Naive thymus-derived CD8-positive, alpha-beta T cell (primary cell): ENCODE results near the gene LNPEP. TPM values are rescaled to one million over a fixed set of nuclear protein-coding genes. Genes with fewer than 3 reads are reported as not detected.
A peak's percentile ranks its signal among the peaks of the same experiment; 100 is the strongest.

Source experiments
- ATAC-seq, 2 donors: fragments of 150-1000 bp; cut with Tn5 transposase in 1 of 2; sonication (Bioruptor Pico), chemical (Tn5 transposase) in 1 of 2; 1 replicate in 1 of 2; 2 replicates in 1 of 2; pipeline ENCODE4 v1.10.0; 2021; ENCODE audit warnings: mild to moderate bottlenecking in 2 of 2, moderate library complexity in 2 of 2
- POLR2A ChIA-PET: fragments of 350-600 bp; sonication (Branson Sonifier 250); formaldehyde crosslinking; loops from one replicate; lab custom pipeline; 2021; ENCODE audit warnings: antibody characterized with exemption; lab: Charles Lee
- DNase-seq, 10 donors: peaks; one replicate each; pipeline versions ENCODE4 v3.0.0 to v3.0.0-alpha.2; 2020 to 2022
- H3K27ac Mint-ChIP-seq, 10 donors: one replicate each; pipeline ENCODE4 v1.8.0; 2020 to 2022; ENCODE audit warnings: mild to moderate bottlenecking in 10 of 10, mixed read lengths in 10 of 10, moderate library complexity in 4 of 10, inconsistent platforms in 1 of 10
- H3K27me3 Mint-ChIP-seq, 5 donors: one replicate each; pipeline ENCODE4 v1.8.0; 2021 to 2022; ENCODE audit warnings: mixed read lengths in 5 of 5
- H3K36me3 Mint-ChIP-seq, 3 donors: one replicate each; pipeline ENCODE4 v1.8.0; 2020 to 2022; ENCODE audit warnings: mixed read lengths in 3 of 3, mild to moderate bottlenecking in 2 of 3, inconsistent platforms in 1 of 3
- H3K4me1 Mint-ChIP-seq, 4 donors: one replicate each; pipeline ENCODE4 v1.8.0; 2021 to 2022; ENCODE audit warnings: mixed read lengths in 4 of 4
- H3K4me3 Mint-ChIP-seq, 10 donors: one replicate each; pipeline ENCODE4 v1.8.0; 2020 to 2022; ENCODE audit warnings: mild to moderate bottlenecking in 10 of 10, mixed read lengths in 10 of 10, moderate library complexity in 6 of 10, inconsistent platforms in 1 of 10
- H3K9me3 Mint-ChIP-seq, 9 donors: one replicate each; pipeline ENCODE4 v1.8.0; 2020 to 2022; ENCODE audit warnings: mixed read lengths in 9 of 9, mild to moderate bottlenecking in 3 of 9, inconsistent platforms in 1 of 9, moderate library complexity in 1 of 9
- polyA plus RNA-seq, 3 donors: library from polyadenylated mRNA; unstranded; fragments of 300-500 nt; fragmentation: Illumina TruSeq; gene quantifications; one replicate each; pipeline ENCODE4 v1.2.3, GENCODE V29; 2021
- total RNA-seq, 8 experiments: library from RNA in 2 of 8; stranded (reverse) in 2 of 8; gene quantifications; one replicate each; pipeline ENCODE4 v1.2.3 and lab custom pipeline; 2021 to 2026

The LNPEP gene
- total and polyA plus RNA-seq, 5 experiments from 2014 or later, result 50.9 to 107 (median 61.7) TPM

GRCh38 chr5:96942911-96943310 lies 7.0 kb downstream of the LNPEP start:
- peak overlapping the region in 6 of 10 donors; percentile 22 to 88 (median 66) for H3K27ac Mint-ChIP-seq
- POLR2A ChIA-PET, result no interaction called here
- peaks cover 0 to 35% (median 3%) of the 10 kb centered on the region in 3 donors for H3K36me3 Mint-ChIP-seq
- peaks cover 42 to 94% (median 81%) of the 10 kb centered on the region in 4 donors for H3K4me1 Mint-ChIP-seq
- no peaks in the 10 kb centered on the region for H3K9me3 Mint-ChIP-seq
- DNase-seq, result no peak
- no peaks in the 10 kb centered on the region for H3K27me3 Mint-ChIP-seq
- no peak for ATAC-seq
- peak overlapping the region in 2 of 10 donors; percentile 8 to 18 for H3K4me3 Mint-ChIP-seq

- Mint-ChIP-seq H3K4me1 (peaks cover 35 to 92% (median 80%) of the 10 kb centered on the region in 4 donors), H3K36me3 (peaks cover 0 to 32% (median 3%) of the 10 kb centered on the region in 3 donors), H3K4me3 (peak overlapping the region in 6 of 10 donors; percentile 1 to 60 (median 40)), H3K9me3 (no peaks in the 10 kb centered on the region), H3K27ac (peak overlapping the region in 8 of 10 donors; percentile 42 to 83 (median 73)), H3K27me3 (no peaks in the 10 kb centered on the region)
- POLR2A ChIA-PET, result no interaction called here
- DNase-seq, result no peak
- ATAC-seq, result no peak
Measured at GRCh38 chr5:96943799-96944198, 7.9 kb downstream of the LNPEP start.

- peak overlapping the region in 7 of 10 donors; percentile 26 to 80 (median 66) for H3K27ac Mint-ChIP-seq
- H3K9me3 Mint-ChIP-seq, result no peaks in the 10 kb centered on the region
- POLR2A ChIA-PET, result interaction anchor here (1.3 to 1.4 kb wide), 2 partner anchors 9 to 16 kb away, joined by 5 read pairs; partner anchors contain the start of gene LNPEP
- ATAC-seq (no peak), DNase-seq (no peak)
- peaks cover 43 to 93% (median 85%) of the 10 kb centered on the region in 4 donors for H3K4me1 Mint-ChIP-seq
- H3K4me3 Mint-ChIP-seq, result peak overlapping the region in 7 of 10 donors; percentile 43 to 68 (median 51)
- peaks cover 0 to 33% (median 3%) of the 10 kb centered on the region in 3 donors for H3K36me3 Mint-ChIP-seq
- no peaks in the 10 kb centered on the region for H3K27me3 Mint-ChIP-seq
Measured at GRCh38 chr5:96945144-96945897, 9.4 kb downstream of the LNPEP start.

GRCh38 chr5:96946381-96946780 lies 10.5 kb downstream of the LNPEP start:
- POLR2A ChIA-PET, result interaction anchor here (1.3 to 1.4 kb wide), 2 partner anchors 10 to 15 kb away, joined by 5 read pairs; partner anchors contain the start of gene LNPEP
- DNase-seq (no peak), ATAC-seq (no peak)
- no peaks in the 10 kb centered on the region for H3K27me3 Mint-ChIP-seq
- H3K4me3 Mint-ChIP-seq, result peak overlapping the region in 6 of 10 donors; percentile 16 to 68 (median 47)
- no peaks in the 10 kb centered on the region for H3K9me3 Mint-ChIP-seq
- peaks cover 42 to 91% (median 78%) of the 10 kb centered on the region in 4 donors for H3K4me1 Mint-ChIP-seq
- H3K36me3 Mint-ChIP-seq, result peaks cover 0 to 32% (median 6%) of the 10 kb centered on the region in 3 donors
- H3K27ac Mint-ChIP-seq, result peak overlapping the region in 6 of 10 donors; percentile 26 to 78 (median 66)

GRCh38 chr5:96952118-96952750 lies 16.4 kb downstream of the LNPEP start:
- peak overlapping the region; percentile 1 to 91 (median 81) for H3K27ac Mint-ChIP-seq
- H3K4me3 Mint-ChIP-seq, result peak overlapping the region in 4 of 10 donors; percentile 5 to 33 (median 14)

GRCh38 chr5:96952974-96953730 lies 17.3 kb downstream of the LNPEP start:
- Mint-ChIP-seq H3K27me3 (no peaks in the 10 kb centered on the region), H3K4me1 (peaks cover 45 to 85% (median 74%) of the 10 kb centered on the region in 4 donors), H3K9me3 (peaks cover 0 to 3% (median 0%) of the 10 kb centered on the region in 9 donors), H3K36me3 (peaks cover 0 to 17% (median 3%) of the 10 kb centered on the region in 3 donors), H3K27ac (peak overlapping the region; percentile 69 to 91 (median 81)), H3K4me3 (peak overlapping the region in 7 of 10 donors; percentile 1 to 46 (median 30))
- DNase-seq (no peak), ATAC-seq (no peak)
- POLR2A ChIA-PET, result interaction anchor here (1.0 to 1.3 kb wide), 2 partner anchors 10 to 145 kb away, joined by 3 read pairs; partner anchors contain the start of gene ERAP1

More at GRCh38 chr5:96952118-96952750, 16.4 kb downstream of the LNPEP start:
- peaks cover 0 to 3% (median 0%) of the 10 kb centered on the region in 9 donors for H3K9me3 Mint-ChIP-seq
- no peak for ATAC-seq
- no peaks in the 10 kb centered on the region for H3K27me3 Mint-ChIP-seq
- peaks cover 0 to 19% (median 3%) of the 10 kb centered on the region in 3 donors for H3K36me3 Mint-ChIP-seq
- POLR2A ChIA-PET, result interaction anchor here (1.0 to 1.3 kb wide), 3 partner anchors 11 to 144 kb away, joined by 3 to 7 read pairs (median 3); partner anchors contain the start of gene ERAP1
- DNase-seq, result no peak
- peaks cover 40 to 82% (median 73%) of the 10 kb centered on the region in 4 donors for H3K4me1 Mint-ChIP-seq

- peaks cover 0 to 3% (median 0%) of the 10 kb centered on the region in 9 donors for H3K9me3 Mint-ChIP-seq
- POLR2A ChIA-PET, result interaction anchor here (1.0 to 1.8 kb wide), 2 partner anchors 19 to 21 kb away, joined by 5 to 7 read pairs; partner anchors contain the start of gene LNPEP
- H3K4me1 Mint-ChIP-seq, result peaks cover 37 to 86% (median 69%) of the 10 kb centered on the region in 4 donors
- peaks cover 0 to 8% (median 4%) of the 10 kb centered on the region in 3 donors for H3K36me3 Mint-ChIP-seq
- no peaks in the 10 kb centered on the region for H3K27me3 Mint-ChIP-seq
- H3K4me3 Mint-ChIP-seq, result peak overlapping the region; percentile 23 to 77 (median 59)
- H3K27ac Mint-ChIP-seq, result peak overlapping the region; percentile 80 to 92 (median 90)
- DNase-seq (no peak), ATAC-seq (peak in 1 of 2 donors; percentile 19)
Measured at GRCh38 chr5:96957254-96958049, 21.6 kb downstream of the LNPEP start.

GRCh38 chr5:96958977-96959376 lies 23.1 kb downstream of the LNPEP start:
- H3K27ac Mint-ChIP-seq, result peak overlapping the region; percentile 66 to 92 (median 90)
- H3K9me3 Mint-ChIP-seq, result peaks cover 0 to 3% (median 0%) of the 10 kb centered on the region in 9 donors
- peaks cover 0 to 10% (median 4%) of the 10 kb centered on the region in 3 donors for H3K36me3 Mint-ChIP-seq
- no peak for DNase-seq
- H3K27me3 Mint-ChIP-seq, result no peaks in the 10 kb centered on the region
- POLR2A ChIA-PET, result interaction anchor here (1.1 to 1.9 kb wide), 2 partner anchors 23 to 26 kb away, joined by 3 to 11 read pairs; partner anchors contain the start of gene LNPEP
- peaks cover 33 to 86% (median 68%) of the 10 kb centered on the region in 4 donors for H3K4me1 Mint-ChIP-seq
- H3K4me3 Mint-ChIP-seq, result peak overlapping the region in 9 of 10 donors; percentile 28 to 77 (median 61)
- no peak for ATAC-seq

- H3K4me3 Mint-ChIP-seq, result peak overlapping the region; percentile 43 to 82 (median 76)
- peaks cover 0 to 3% (median 0%) of the 10 kb centered on the region in 9 donors for H3K9me3 Mint-ChIP-seq
- POLR2A ChIA-PET, result interaction anchor here (0.6 to 2.9 kb wide), 4 partner anchors 15 to 25 kb away, joined by 3 to 30 read pairs (median 7); partner anchors contain the start of gene LNPEP
- H3K27ac Mint-ChIP-seq, result peak overlapping the region in 9 of 10 donors; percentile 80 to 98 (median 94)
- ATAC-seq (peak; percentile 67 to 70), DNase-seq (peak in 4 of 10 donors; percentile 26 to 84 (median 75))
- peaks cover 0 to 13% (median 7%) of the 10 kb centered on the region in 3 donors for H3K36me3 Mint-ChIP-seq
- H3K4me1 Mint-ChIP-seq, result peaks cover 34 to 91% (median 77%) of the 10 kb centered on the region in 4 donors
- H3K27me3 Mint-ChIP-seq, result no peaks in the 10 kb centered on the region
Measured at GRCh38 chr5:96961053-96961452, 25.2 kb downstream of the LNPEP start.

GRCh38 chr5:96962540-96962991 lies 26.7 kb downstream of the LNPEP start:
- POLR2A ChIA-PET, result interaction anchor here (0.7 to 2.9 kb wide), 11 partner anchors 9 to 201 kb away, joined by 3 to 30 read pairs (median 3); partner anchors contain the start of gene LNPEP
- ATAC-seq (peak; percentile 55 to 78), DNase-seq (peak in 6 of 10 donors; percentile 11 to 66 (median 48))
- Mint-ChIP-seq H3K27me3 (no peaks in the 10 kb centered on the region), H3K36me3 (peaks cover 0 to 14% (median 10%) of the 10 kb centered on the region in 3 donors), H3K27ac (peak overlapping the region; percentile 89 to 98 (median 94)), H3K4me3 (peak overlapping the region; percentile 66 to 89 (median 81)), H3K9me3 (no peaks in the 10 kb centered on the region), H3K4me1 (peaks cover 28 to 90% (median 69%) of the 10 kb centered on the region in 4 donors)
